ENCODE data around the gene ACOT11. TPM values are rescaled to one million over a fixed set of nuclear protein-coding genes. Genes with fewer than 3 reads are reported as not detected.

The ACOT11 gene
- total RNA-seq, 2 donors from 2014 or later: 5.6 to 6.0 TPM

- Mint-ChIP-seq H3K9me3 (no peaks in the 10 kb centered on the region), H3K27me3 (ENCODE audit: insufficient read depth) (no peaks in the 10 kb centered on the region), H3K27ac (peak overlapping the region; percentile 20), H3K36me3 (ENCODE audit: low read depth) (no peaks in the 10 kb centered on the region), H3K4me1 (peaks cover 15% of the 10 kb centered on the region), H3K4me3 (no peak overlapping the region)
- Histone ChIP-seq H3K27me3 (ENCODE audit: control insufficient read depth, insufficient read depth, low read length, poor library complexity, severe bottlenecking) (no peaks in the 10 kb centered on the region), H3K9me3 (ENCODE audit: control insufficient read depth, low read length) (no peaks in the 10 kb centered on the region), H3K9ac (ENCODE audit: extremely low read depth, low read length, poor library complexity, severe bottlenecking) (no peak overlapping the region), H3K27ac (ENCODE audit: low read depth, low read length) (peak overlapping the region; percentile 52), H3K4me3 (ENCODE audit: low read length) (no peak overlapping the region), H3K36me3 (ENCODE audit: control insufficient read depth, insufficient read depth, low read length) (no peaks in the 10 kb centered on the region), H3K4me1 (ENCODE audit: control insufficient read depth, insufficient read depth, low read length) (no peaks in the 10 kb centered on the region)
- DNase-seq: peak; percentile 84
- WGBS, 2 experiments (ENCODE audit: insufficient coverage in 1 of 2, insufficient read length in 1 of 2): 30 to 52% methylated on average over 4 to 8 of the region's 8 CpGs
- TF ChIP-seq CTCF (conservative IDR thresholded peaks at IDR 0.05): peak; percentile 38
Measured at GRCh38 chr1:54571803-54572541, 23.9 kb downstream of the ACOT11 start.

- Mint-ChIP-seq H3K27me3 (ENCODE audit: insufficient read depth) (no peaks in the 10 kb centered on the region), H3K27ac (peak overlapping the region; percentile 16), H3K4me3 (no peak overlapping the region), H3K4me1 (peaks cover 15% of the 10 kb centered on the region), H3K36me3 (ENCODE audit: low read depth) (no peaks in the 10 kb centered on the region), H3K9me3 (no peaks in the 10 kb centered on the region)
- no peaks in the 10 kb centered on the region for H3K36me3 ChIP-seq (ENCODE audit: control insufficient read depth, insufficient read depth, low read length)
- H3K4me1 ChIP-seq (ENCODE audit: control insufficient read depth, insufficient read depth, low read length): no peaks in the 10 kb centered on the region
- no peaks in the 10 kb centered on the region for H3K9me3 ChIP-seq (ENCODE audit: control insufficient read depth, low read length)
- 83 to 100% methylated on average over 1 to 3 of the region's 3 CpGs for WGBS, 2 experiments (ENCODE audit: insufficient coverage in 1 of 2, insufficient read length in 1 of 2)
- H3K27ac ChIP-seq (ENCODE audit: low read depth, low read length): no peak overlapping the region
- no peak for DNase-seq
- no peak for TF ChIP-seq CTCF (conservative IDR thresholded peaks at IDR 0.05)
- H3K27me3 ChIP-seq (ENCODE audit: control insufficient read depth, insufficient read depth, low read length, poor library complexity, severe bottlenecking): no peaks in the 10 kb centered on the region
- H3K4me3 ChIP-seq (ENCODE audit: low read length): no peak overlapping the region
- H3K9ac ChIP-seq (ENCODE audit: extremely low read depth, low read length, poor library complexity, severe bottlenecking): no peak overlapping the region
Measured at GRCh38 chr1:54572542-54572850, 24.5 kb downstream of the ACOT11 start.

GRCh38 chr1:54574158-54574778 is 26.2 kb downstream of the ACOT11 start:
- Histone ChIP-seq H3K27ac (ENCODE audit: low read depth, low read length) (no peak overlapping the region), H3K9ac (ENCODE audit: extremely low read depth, low read length, poor library complexity, severe bottlenecking) (no peak overlapping the region), H3K27me3 (ENCODE audit: control insufficient read depth, insufficient read depth, low read length, poor library complexity, severe bottlenecking) (no peaks in the 10 kb centered on the region), H3K4me1 (ENCODE audit: control insufficient read depth, insufficient read depth, low read length) (no peaks in the 10 kb centered on the region), H3K4me3 (ENCODE audit: low read length) (no peak overlapping the region), H3K36me3 (ENCODE audit: control insufficient read depth, insufficient read depth, low read length) (no peaks in the 10 kb centered on the region), H3K9me3 (ENCODE audit: control insufficient read depth, low read length) (no peaks in the 10 kb centered on the region)
- H3K9me3 Mint-ChIP-seq: no peaks in the 10 kb centered on the region
- DNase-seq: no peak
- peaks cover 15% of the 10 kb centered on the region for H3K4me1 Mint-ChIP-seq
- H3K27ac Mint-ChIP-seq: no peak overlapping the region
- H3K27me3 Mint-ChIP-seq (ENCODE audit: insufficient read depth): no peaks in the 10 kb centered on the region
- H3K4me3 Mint-ChIP-seq: no peak overlapping the region
- H3K36me3 Mint-ChIP-seq (ENCODE audit: low read depth): no peaks in the 10 kb centered on the region
- 90 to 92% methylated on average over 8 to 12 of the region's 12 CpGs for WGBS, 2 experiments (ENCODE audit: insufficient coverage in 1 of 2, insufficient read length in 1 of 2)
- TF ChIP-seq CTCF (conservative IDR thresholded peaks at IDR 0.05): no peak

Data from endodermal cell (in vitro differentiated cells).